Sigmoid colon (tissue), 4 donors: Measurements from ENCODE around the gene WBP2.

Experiments
- CTCF ChIP-seq, 4 experiments: fragments of 450-650 bp in 3 of 4; fragments of 200-600 bp in 1 of 4; IDR thresholded peaks; one replicate each; pipeline ENCODE4 v1.5.1; 2016 to 2019; ENCODE audit warnings: antibody characterized with exemption in 4 of 4, mild to moderate bottlenecking in 3 of 4, moderate library complexity in 2 of 4
- EP300 ChIP-seq, 4 donors: sonication (generic); formaldehyde crosslinking; IDR thresholded peaks; one replicate each; pipeline ENCODE4 v1.6.1; 2017; ENCODE audit warnings: antibody characterized with exemption in 4 of 4
- POLR2A ChIP-seq, 2 donors: fragments of 450-650 bp; IDR thresholded peaks; one replicate each; pipeline ENCODE4 v1.6.1; 2016; ENCODE audit warnings: antibody characterized with exemption in 2 of 2, mild to moderate bottlenecking in 2 of 2, moderate library complexity in 2 of 2
- POLR2AphosphoS5 ChIP-seq, 4 donors: sonication (generic); formaldehyde crosslinking; IDR thresholded peaks; one replicate each; pipeline ENCODE4 v1.6.1; 2017; ENCODE audit warnings: antibody characterized with exemption in 4 of 4

GRCh38 chr17:75822119-75822799 is 32.9 kb downstream of the WBP2 start:
- TF ChIP-seq POLR2A (IDR thresholded peaks at IDR 0.05) (no peak), CTCF (IDR thresholded peaks at IDR 0.05) (no peak), EP300 (IDR thresholded peaks at IDR 0.05) (no peak), POLR2AphosphoS5 (IDR thresholded peaks at IDR 0.05) (no peak)
